HUES6 (cell line): ENCODE measurements around the gene PEX3.
"Not testable (repeated sequence)": the region's sequence is repeated elsewhere in the genome, so short reads cannot be mapped to it uniquely, and the experiment has no call there.

Experiments used
- H3K27ac ChIP-seq: 2 replicates; pipeline ENCODE4 v1.7.0; 2013; ENCODE audit warnings: low read depth, mild to moderate bottlenecking, low read length, inconsistent platforms
- H3K27me3 ChIP-seq: 2 replicates; pipeline ENCODE4 v1.6.1; 2013; ENCODE audit warnings: low read length; ENCODE audit not compliant: control insufficient read depth, insufficient read depth
- H3K36me3 ChIP-seq: 2 replicates; pipeline ENCODE4 v1.6.1; 2013; ENCODE audit warnings: low read length; ENCODE audit not compliant: control insufficient read depth, insufficient read depth
- H3K4me1 ChIP-seq: 2 replicates; pipeline ENCODE4 v1.6.1; 2013; ENCODE audit warnings: low read length; ENCODE audit not compliant: control insufficient read depth, insufficient read depth
- H3K4me3 ChIP-seq: 2 replicates; pipeline ENCODE4 v1.5.1; 2013; ENCODE audit warnings: low read depth, low read length
- H3K9ac ChIP-seq: one replicate; pipeline ENCODE4 v1.6.1; 2013; ENCODE audit warnings: mild to moderate bottlenecking, low read length
- H3K9me3 ChIP-seq: 2 replicates; pipeline ENCODE4 v1.6.1; 2013; ENCODE audit warnings: low read depth, low read length; ENCODE audit not compliant: control insufficient read depth, insufficient read depth

The PEX3 gene

DNA sequence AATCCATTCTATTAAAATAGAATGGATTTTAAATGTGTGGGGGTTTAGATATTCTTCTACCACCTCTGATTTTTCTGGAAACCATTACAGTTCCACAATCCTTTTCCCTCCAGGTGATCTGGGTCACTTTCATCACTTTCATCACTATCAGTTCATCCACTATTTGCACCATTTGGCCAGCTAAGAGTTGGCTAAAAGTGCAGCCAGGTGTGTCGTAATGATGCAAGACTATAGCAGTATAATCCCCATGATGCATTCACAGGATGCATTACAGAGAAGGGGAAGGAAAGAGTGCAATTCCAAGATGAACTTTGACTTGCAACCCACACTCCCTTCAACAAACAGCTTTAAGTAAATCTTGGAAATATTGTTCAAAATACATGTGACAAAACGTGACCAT lies 56.0 kb downstream of the PEX3 start:
- H3K4me3 ChIP-seq: no peak overlapping the region
- H3K4me1 ChIP-seq: peaks cover under 1% of the 10 kb centered on the region; the same call in 1 of the 2 replicates
- H3K9ac ChIP-seq: no peak overlapping the region
- H3K9me3 ChIP-seq: no peaks in the 10 kb centered on the region
- H3K27me3 ChIP-seq: no peaks in the 10 kb centered on the region
- peaks cover 40% of the 10 kb centered on the region for H3K36me3 ChIP-seq
- no peak overlapping the region for H3K27ac ChIP-seq

DNA sequence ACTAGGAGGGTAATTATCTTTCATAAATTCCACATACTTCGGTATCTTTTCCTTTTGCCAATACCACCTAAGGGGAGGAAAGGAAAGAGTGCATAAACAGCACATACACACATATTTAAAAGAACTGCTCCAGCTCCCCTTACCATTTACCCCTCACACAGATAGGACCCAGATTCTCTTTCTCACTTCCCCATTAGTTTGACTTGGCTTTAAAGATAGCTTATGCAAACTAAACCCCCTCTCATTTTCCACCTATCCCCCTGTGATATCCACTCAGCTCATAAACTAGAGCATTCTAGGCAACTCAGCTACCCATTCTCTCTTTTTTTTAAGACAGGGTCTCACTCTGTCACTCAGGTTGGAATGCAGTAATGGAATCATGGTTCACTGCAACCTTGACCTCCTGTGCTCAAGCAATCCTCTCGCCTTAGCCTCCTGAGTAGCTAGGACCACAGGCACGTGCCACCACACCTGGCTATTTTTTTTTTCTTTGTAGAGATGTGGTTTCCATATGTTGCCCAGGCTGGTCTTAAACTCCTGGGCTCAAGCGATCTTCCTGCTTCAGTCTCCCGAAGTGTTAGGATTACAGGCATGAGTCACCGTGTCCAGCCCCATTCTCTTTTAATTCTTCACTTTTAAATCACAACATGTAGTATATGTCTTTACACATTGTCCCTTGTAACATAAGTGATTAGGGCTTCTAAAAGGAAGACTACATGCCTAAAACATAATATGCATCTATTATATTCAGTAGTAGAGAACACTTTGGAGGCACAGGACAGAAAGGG lies 56.9 kb downstream of the PEX3 start:
- Histone ChIP-seq H3K9me3 (no peaks in the 10 kb centered on the region), H3K27ac (no peak overlapping the region), H3K27me3 (no peaks in the 10 kb centered on the region), H3K4me3 (no peak overlapping the region), H3K36me3 (peaks cover 34% of the 10 kb centered on the region), H3K9ac (no peak overlapping the region), H3K4me1 (peaks cover 5% of the 10 kb centered on the region)

DNA sequence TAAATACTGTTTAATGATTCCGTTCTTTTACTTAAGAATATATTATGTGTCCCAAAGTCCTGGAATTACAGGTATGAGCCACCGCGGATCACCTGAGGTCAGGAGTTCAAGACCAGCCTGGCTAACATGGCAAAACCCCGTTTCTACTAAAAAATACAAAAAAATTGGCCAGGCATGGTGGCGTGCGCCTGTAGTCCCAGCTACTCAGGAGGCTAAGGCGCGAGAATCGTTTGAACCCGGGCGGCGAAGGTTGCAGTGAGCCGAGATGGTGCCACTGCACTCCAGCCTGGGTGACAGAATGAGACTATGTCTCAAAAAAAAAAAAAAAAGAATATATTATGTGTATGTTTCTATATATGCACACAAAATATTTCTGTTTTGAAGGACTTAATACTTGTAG lies 59.7 kb downstream of the PEX3 start:
- Histone ChIP-seq H3K4me3 (peak overlapping the region; percentile 77), H3K36me3 (peaks cover 16% of the 10 kb centered on the region)
- H3K9ac ChIP-seq, H3K9me3 ChIP-seq, H3K27ac ChIP-seq, H3K27me3 ChIP-seq, H3K4me1 ChIP-seq: not testable (repeated sequence)

DNA sequence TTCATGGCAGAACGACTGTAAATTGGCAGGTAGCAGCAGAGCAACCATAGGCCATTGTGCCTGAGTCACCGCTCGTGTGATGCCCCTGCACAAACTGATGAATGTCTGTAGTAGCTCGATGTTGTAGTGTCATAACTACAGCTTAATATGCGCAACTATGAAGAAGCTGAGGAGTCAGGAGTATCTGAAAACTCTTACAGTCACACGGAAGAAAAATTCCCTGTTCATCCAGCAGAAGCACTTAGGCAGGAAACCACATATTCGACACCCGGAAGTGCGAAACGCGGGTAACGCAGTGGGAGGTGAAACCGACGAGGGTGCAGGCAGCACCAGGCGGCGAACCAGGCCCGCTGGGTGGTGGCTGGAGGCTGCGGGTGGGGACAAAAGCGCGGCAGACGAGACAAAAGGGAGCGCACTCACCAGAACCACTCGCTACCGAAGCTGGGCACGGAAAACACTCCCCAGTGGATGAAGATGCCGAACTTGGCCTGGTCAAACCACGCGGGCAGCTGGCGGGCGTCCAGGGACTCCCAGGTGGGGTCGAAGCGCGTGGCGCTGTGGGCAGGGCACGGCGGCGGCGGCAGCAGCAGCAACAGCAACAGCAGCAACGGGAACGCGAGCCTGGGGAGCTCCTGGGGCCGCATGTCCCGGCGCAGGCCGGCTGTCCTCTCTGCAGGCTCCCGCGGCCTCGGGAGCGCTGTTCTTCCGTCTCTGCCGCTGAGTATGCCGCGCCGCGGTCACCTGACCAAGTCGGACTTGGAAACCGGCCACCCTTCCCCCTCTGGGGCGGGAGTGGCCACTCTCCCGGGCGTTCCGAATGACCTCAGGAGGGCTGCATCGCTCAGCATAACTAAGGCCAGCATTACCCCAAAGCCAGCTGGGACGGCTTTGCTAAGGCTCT lies 60.6 kb downstream of the PEX3 start, which contains the start of gene FUCA2:
Gene FUCA2 (minus strand): TSS at position 730 of the 901 bp plus-strand sequence. CDS start 86 bp downstream, at position 644.
- Histone ChIP-seq H3K27me3 (0 out of 2 replicates have a peak, but pooled peaks cover 2% of the 10 kb centered on the region), H3K9ac (peak within 1 kb of the TSS; percentile 93), H3K36me3 (peaks cover 8% of the 10 kb centered on the region), H3K9me3 (no peaks in the 10 kb centered on the region), H3K4me1 (peaks cover 10% of the 10 kb centered on the region), H3K4me3 (peak within 1 kb of the TSS; percentile 77), H3K27ac (peak within 1 kb of the TSS; percentile 70)

DNA sequence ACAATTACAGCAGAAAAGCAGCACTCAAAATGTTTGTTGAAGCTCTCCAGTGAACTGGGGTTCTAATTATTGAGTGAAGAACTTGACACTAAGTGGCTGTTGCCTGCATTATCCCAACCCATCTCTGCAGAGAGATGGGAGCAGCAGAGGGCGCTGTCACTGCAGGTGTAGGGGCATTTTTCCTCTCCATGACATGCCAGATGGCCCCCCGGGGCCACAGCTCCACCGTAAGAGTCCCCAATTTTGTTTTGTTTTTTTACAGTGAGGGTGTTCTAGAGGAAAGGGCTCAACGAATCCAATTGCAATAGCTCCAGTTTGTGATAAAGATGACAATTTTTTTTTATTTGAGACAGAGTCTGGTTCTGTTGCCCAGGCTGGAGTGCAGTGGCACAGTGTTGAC lies 62.8 kb downstream of the PEX3 start:
- Histone ChIP-seq H3K9ac (no peak overlapping the region), H3K27me3 (0 out of 2 replicates have a peak, but pooled peaks cover 4% of the 10 kb centered on the region), H3K36me3 (no peaks in the 10 kb centered on the region), H3K4me3 (no peak overlapping the region), H3K4me1 (peaks cover 19% of the 10 kb centered on the region), H3K9me3 (no peaks in the 10 kb centered on the region), H3K27ac (no peak overlapping the region)

DNA sequence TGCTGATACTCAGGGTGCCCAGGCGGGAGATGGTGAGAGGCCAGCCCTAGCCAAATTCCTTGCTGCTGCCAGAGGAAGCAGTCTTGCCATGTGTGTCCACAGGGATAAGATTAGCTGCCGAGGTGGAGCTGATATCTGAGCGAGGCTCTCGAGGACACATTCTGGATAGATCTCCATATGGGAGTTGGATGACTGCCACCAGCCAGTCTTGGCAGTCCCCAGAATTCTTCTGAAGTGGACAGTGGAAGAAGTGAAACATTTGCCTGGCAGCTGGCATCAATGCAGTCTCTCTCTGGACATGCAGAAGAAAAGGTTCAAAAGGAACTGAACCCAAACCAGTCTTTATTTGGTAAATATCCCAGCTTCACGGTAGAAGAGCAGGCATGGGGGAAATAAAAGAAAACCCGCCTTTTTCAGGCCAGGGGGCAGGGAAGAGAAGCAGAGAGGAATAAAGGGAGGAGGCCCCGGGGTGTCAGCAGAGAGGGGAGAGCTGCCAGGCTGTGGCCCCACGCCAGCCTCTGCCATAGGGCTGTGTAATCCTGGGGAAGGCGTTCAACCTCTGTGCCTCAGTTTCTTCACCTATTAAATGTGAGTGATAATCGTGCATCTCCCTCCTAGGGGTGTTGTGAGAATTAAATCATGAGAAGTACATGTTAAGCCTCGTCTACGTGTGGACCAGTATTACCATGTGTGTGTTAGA lies 64.6 kb downstream of the PEX3 start:
- Histone ChIP-seq H3K4me1 (peaks cover 19% of the 10 kb centered on the region), H3K36me3 (no peaks in the 10 kb centered on the region), H3K27ac (no peak overlapping the region), H3K9ac (no peak overlapping the region), H3K4me3 (no peak overlapping the region), H3K27me3 (0 out of 2 replicates have a peak, but pooled peaks cover 4% of the 10 kb centered on the region), H3K9me3 (no peaks in the 10 kb centered on the region)

DNA sequence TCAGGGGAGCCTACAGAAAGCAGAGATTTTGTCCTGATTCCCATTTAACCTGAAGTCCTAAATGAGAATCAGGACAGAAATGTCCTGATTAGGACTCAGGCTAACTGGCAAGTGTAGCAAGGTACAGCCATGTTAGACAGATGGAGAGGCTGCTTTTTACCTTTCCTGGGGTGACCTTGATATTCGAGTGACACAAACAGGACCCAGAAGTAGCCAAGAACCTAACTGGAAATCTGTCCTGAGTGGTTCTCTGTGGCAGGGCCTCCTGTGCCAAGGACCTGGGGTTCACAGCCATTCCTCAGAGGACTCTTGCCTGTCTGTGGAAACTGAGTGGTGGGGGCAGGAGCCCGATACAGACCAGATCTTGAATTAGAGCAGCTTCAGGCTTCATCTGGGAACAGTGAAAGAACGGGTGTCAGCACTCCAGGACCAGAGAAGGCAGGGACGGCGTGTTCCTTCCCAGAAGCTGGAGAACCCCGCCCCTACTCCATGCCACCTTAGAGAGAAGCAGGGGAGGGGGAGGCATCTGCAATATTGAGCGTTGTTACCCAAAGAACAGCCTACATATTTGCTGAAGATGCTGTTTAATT lies 65.3 kb downstream of the PEX3 start:
- peaks cover 19% of the 10 kb centered on the region for H3K4me1 ChIP-seq
- H3K4me3 ChIP-seq: no peak overlapping the region
- no peaks in the 10 kb centered on the region for H3K36me3 ChIP-seq
- H3K9me3 ChIP-seq: no peaks in the 10 kb centered on the region
- no peak overlapping the region for H3K27ac ChIP-seq
- H3K27me3 ChIP-seq: 0 out of 2 replicates have a peak, but pooled peaks cover 4% of the 10 kb centered on the region
- no peak overlapping the region for H3K9ac ChIP-seq

DNA sequence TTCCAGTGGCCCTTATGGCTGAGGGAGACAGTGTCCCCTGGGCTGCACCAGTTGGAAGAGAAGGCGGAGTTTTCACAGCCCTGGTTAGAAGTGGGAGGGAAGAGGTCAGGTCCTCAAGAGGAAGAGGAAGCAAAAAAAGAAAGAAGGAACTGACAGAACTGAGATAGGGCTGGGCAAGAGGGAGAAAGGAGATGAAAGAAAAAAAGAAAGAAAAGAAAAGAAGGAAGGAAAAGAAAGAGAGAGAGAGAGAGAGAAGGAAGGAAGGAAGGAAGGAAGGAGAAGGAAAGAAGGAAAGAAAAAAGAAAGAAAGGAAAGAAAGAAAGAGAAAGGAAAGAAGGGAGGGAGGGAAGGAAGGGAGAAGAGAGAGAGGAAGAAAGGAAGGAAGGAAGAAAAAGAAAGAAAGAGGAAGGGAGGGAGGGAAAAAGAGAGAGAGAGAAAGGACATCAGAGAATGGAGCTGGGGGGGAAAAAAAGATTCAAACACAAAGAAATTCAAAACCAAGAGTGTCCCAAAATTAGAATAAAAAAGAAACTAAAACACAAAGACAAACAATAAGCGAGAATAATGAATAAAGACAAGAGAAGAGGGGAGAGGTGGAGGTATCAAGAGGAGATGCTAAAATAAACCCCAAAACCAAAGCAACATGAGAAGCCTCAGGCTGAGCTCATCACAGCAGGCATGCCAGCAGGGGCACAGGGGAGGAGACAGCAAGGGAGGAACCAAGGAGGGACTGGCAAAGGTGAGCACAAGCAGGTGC lies 66.3 kb downstream of the PEX3 start:
- Histone ChIP-seq H3K4me3 (no peak overlapping the region), H3K4me1 (peaks cover 16% of the 10 kb centered on the region), H3K9ac (no peak overlapping the region), H3K36me3 (no peaks in the 10 kb centered on the region), H3K27ac (no peak overlapping the region), H3K9me3 (no peaks in the 10 kb centered on the region), H3K27me3 (0 out of 2 replicates have a peak, but pooled peaks cover 4% of the 10 kb centered on the region)

DNA sequence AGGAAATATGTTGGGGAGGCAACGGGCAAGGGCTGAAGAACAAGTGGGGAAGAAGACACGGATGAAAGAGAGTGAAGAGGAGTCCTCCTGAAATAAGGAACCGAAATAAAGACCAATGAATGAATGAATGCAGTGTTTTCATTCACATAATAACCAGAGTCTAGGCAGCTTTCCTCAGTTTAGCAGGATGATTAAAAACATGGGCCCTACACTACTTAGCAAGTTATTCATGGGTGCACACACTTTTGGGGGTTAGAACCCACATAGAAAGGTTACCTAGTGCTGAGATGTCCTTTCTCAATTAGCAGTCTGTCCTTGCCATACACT lies 66.8 kb downstream of the PEX3 start:
- peaks cover 14% of the 10 kb centered on the region for H3K4me1 ChIP-seq
- no peaks in the 10 kb centered on the region for H3K9me3 ChIP-seq
- no peak overlapping the region for H3K9ac ChIP-seq
- H3K27me3 ChIP-seq: 0 out of 2 replicates have a peak, but pooled peaks cover 4% of the 10 kb centered on the region
- no peaks in the 10 kb centered on the region for H3K36me3 ChIP-seq
- no peak overlapping the region for H3K4me3 ChIP-seq
- no peak overlapping the region for H3K27ac ChIP-seq

DNA sequence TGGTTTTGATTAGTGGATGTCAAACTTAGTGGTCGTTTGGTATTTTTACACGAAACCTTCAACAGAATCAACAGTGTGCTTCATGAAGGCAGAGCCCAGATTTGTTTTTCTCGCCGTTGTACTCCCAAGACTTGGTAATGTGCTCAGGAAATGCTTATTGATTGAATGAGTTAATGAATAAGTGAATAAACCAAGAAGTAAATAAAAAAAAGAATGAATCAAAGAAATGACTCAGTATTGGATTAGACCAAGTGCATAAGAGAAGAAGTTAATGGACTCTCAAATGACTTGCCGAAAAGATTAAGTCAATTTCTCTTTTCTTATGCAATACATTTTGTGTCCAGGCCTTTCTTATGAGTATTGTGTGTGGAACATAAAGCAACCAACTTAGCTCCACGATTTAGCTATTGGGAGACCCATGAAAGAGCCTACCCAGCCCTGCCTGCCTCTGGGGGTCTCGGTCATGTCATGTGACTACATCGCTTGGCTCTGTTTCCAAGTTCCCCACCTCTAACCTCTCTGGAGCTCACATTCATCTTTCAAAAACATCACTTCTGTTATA lies 71.5 kb downstream of the PEX3 start:
- H3K4me1 ChIP-seq: peaks cover 1% of the 10 kb centered on the region; the same call in 1 of the 2 replicates
- no peak overlapping the region for H3K9ac ChIP-seq
- H3K4me3 ChIP-seq: no peak overlapping the region
- no peaks in the 10 kb centered on the region for H3K27me3 ChIP-seq
- H3K27ac ChIP-seq: no peak overlapping the region
- no peaks in the 10 kb centered on the region for H3K36me3 ChIP-seq
- no peaks in the 10 kb centered on the region for H3K9me3 ChIP-seq
